Uterus (tissue), 2 donors: ENCODE results near the gene GJB2.

Experiments
- POLR2A ChIP-seq, 2 donors: fragments of 450-650 bp; IDR thresholded peaks; one replicate each; pipeline ENCODE4 v1.6.1; 2016; ENCODE audit warnings: antibody characterized with exemption in 2 of 2, mild to moderate bottlenecking in 1 of 2, moderate library complexity in 1 of 2
- TF ChIP-seq, protein P1 (sequence below), 4 experiments: fragments of 200-600 bp in 2 of 4; fragments of 450-650 bp in 2 of 4; sonication (generic) in 2 of 4; IDR thresholded peaks; one replicate each; pipeline ENCODE4 v1.5.1; 2016 to 2019; ENCODE audit warnings: antibody characterized with exemption in 4 of 4, mild to moderate bottlenecking in 2 of 4, moderate library complexity in 1 of 4

DNA sequence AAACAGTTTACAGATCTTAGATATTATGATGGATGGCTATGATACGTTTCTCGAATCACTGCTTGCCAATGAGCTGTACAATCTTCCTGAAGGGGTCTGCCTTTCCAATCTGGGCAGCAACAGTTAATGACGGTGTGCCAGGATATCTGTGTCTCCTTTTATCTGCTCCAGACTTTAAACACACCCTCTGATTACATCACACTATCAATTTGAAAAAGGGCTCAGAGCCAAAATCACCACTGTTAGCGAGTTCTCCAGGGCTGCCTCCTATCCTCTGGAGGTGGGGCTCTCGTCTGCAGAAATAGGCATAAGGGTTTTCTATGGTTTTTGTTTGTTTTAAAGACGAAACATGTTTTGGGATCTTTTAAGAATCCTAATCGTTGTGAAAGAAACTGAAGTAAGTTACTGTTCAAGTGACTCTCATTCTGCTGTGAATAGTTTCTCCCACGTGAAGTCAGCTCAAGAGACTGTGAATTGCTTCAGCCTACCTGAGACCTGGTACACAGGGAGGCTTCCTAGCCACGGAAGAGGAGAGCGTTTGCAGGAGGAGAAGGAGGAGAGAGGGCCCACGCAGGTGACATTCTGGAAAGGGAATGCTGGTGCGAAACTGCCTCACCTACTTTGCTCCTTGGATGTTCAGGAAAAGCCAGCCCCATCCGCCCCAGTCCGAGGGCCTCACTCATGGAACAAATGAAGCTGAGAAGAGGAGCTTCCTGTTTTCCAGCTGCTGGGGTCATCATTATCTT, 16.7 kb downstream of the GJB2 start:
- TF ChIP-seq, protein P1, sequence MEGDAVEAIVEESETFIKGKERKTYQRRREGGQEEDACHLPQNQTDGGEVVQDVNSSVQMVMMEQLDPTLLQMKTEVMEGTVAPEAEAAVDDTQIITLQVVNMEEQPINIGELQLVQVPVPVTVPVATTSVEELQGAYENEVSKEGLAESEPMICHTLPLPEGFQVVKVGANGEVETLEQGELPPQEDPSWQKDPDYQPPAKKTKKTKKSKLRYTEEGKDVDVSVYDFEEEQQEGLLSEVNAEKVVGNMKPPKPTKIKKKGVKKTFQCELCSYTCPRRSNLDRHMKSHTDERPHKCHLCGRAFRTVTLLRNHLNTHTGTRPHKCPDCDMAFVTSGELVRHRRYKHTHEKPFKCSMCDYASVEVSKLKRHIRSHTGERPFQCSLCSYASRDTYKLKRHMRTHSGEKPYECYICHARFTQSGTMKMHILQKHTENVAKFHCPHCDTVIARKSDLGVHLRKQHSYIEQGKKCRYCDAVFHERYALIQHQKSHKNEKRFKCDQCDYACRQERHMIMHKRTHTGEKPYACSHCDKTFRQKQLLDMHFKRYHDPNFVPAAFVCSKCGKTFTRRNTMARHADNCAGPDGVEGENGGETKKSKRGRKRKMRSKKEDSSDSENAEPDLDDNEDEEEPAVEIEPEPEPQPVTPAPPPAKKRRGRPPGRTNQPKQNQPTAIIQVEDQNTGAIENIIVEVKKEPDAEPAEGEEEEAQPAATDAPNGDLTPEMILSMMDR (IDR thresholded peaks at IDR 0.05) = no peak
- no peak for TF ChIP-seq POLR2A (IDR thresholded peaks at IDR 0.05)
